GM21360 (cell line): ENCODE measurements around the gene RUBCN.
A peak's percentile ranks its signal among the peaks of the same experiment; 100 is the strongest.
"Not testable (repeated sequence)": the region's sequence is repeated elsewhere in the genome, so short reads cannot be mapped to it uniquely, and the experiment has no call there.

Experiments used
- ATAC-seq: cut with Tn5 transposase; IDR thresholded peaks from one replicate; pipeline ENCODE4 v1.9.1; 2021; ENCODE audit warnings: mild to moderate bottlenecking, moderate library complexity; ENCODE audit not compliant: unreplicated experiment

RUBCN gene

DNA sequence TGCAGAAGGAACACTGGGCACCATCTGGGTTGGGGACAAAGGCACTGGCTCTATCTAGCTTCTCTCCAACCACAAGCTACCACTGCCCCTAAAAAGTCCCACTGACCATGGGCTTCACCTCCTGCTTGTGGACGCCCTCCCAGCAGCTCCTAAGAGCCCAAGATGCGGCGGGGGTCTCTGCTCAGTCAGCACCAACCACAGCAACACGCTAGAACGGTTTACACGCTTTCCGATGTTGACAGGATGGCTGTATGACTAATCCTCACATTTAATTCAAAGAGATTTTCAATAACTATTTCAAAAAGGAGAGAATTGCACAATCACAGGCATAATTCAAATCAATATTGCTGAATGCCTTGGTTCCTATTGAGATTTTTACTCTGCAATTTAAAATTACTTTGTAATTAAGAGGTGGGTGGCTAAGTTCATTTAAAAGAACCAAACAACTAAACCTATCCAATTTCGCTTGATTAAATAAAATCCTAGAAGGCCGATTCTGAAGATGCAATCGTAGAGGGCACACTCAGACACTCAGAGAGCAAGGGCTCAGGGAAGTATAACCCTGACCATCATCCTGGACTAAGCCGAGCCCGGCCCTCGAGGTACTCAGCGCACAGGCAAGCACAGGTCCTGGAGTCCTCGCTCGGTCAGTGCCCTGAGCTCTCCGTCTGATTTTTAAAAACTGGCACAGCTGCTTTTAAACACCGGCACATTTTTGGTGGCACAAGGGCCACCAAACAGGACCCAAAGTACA is 110.1 kb downstream of the RUBCN start:
- ATAC-seq: peak; percentile 28

DNA sequence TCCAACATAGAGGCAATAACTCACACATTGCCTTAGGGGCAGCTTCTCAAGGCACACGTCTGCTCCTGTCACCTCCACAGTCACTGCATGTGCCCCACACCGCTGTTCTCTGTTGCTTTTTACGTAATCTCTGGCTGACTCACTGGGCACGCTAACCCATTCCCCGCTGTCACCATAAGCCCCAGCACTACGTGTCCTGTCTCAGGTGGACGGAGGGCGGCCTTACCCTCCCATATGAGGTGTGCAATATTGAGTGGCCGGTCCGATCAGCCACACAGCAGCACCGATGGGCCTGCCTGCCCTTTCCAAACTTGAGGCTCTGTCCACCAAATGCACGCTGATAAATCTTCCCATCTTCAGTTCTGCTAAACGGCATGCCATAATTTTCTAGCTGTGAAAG is 115.2 kb downstream of the RUBCN start:
- ATAC-seq: not testable (repeated sequence)
